K562 treated with DMSO at 1 percent for 48 hours (cell line): ENCODE measurements around the gene HNRNPR. TPM values are rescaled to one million over a fixed set of nuclear protein-coding genes. Genes with fewer than 3 reads are reported as not detected.

Source experiments
- total RNA-seq: library from RNA; unstranded; fragments of 300-600 nt; gene quantifications from 2 replicates; pipeline ENCODE4 v1.2.3, GENCODE V29; 2022; ENCODE audit warnings: low replicate concordance; ENCODE audit errors: extremely low read depth

The HNRNPR gene
- total RNA-seq = not detected in 2 replicates

GRCh38 chr1:23344111-23344986, at the start of gene HNRNPR:
HNRNPR (minus strand) TSS chr1:23344284; CDS start chr1:23341008, 3,276 bp downstream.

GRCh38 chr1:23369335-23370013, 25.4 kb upstream of the HNRNPR start, which contains the start of gene ZNF436:
ZNF436 (minus strand) TSS chr1:23369836; CDS start chr1:23368005, 1,831 bp downstream.

Other genes starting within 250 kb of the HNRNPR start
- gene LUZP1, start 175.4 kb downstream of the HNRNPR start, total RNA-seq = 98.2 TPM in 1 of 2 replicates, not detected in the other
- not detected in 2 replicates for gene HTR1D, start 126.8 kb downstream of the HNRNPR start, total RNA-seq
- not detected in 2 replicates for gene ZNF436, start 25.6 kb upstream of the HNRNPR start, total RNA-seq
- not detected in 2 replicates for gene TCEA3, start 80.5 kb upstream of the HNRNPR start, total RNA-seq
- gene ASAP3, start 139.9 kb upstream of the HNRNPR start, total RNA-seq = not detected in 2 replicates
- not detected in 2 replicates for gene E2F2, start 186.9 kb upstream of the HNRNPR start, total RNA-seq
- not detected in 2 replicates for gene ID3, start 215.2 kb upstream of the HNRNPR start, total RNA-seq